Activated CD4-positive, alpha-beta memory T cell treated with anti-CD3 and anti-CD28 coated beads, Interleukin-2, amount 10 ng/mL, durations not matched to agents 7 days and 5 days (primary cell): ENCODE measurements around the gene TMEM181. TPM values are rescaled to one million over a fixed set of nuclear protein-coding genes. Genes with fewer than 3 reads are reported as not detected.

ENCODE experiments used
- CTCF ChIA-PET: fragments of 350-600 bp; sonication (Branson Sonifier 250); formaldehyde crosslinking; loops from one replicate; lab custom pipeline; 2021; ENCODE audit warnings: antibody characterized with exemption, inconsistent platforms; lab: Charles Lee
- POLR2A ChIA-PET: fragments of 350-600 bp; sonication (Branson Sonifier 250); formaldehyde crosslinking; loops from one replicate; lab custom pipeline; 2021; ENCODE audit warnings: antibody characterized with exemption; lab: Charles Lee
- DNase-seq: peaks from one replicate; pipeline ENCODE4 v3.0.0-alpha.2; 2020
- H3K27ac Mint-ChIP-seq: one replicate; pipeline ENCODE4 v1.8.0; 2021; ENCODE audit warnings: mild to moderate bottlenecking, mixed read lengths
- H3K27me3 Mint-ChIP-seq: one replicate; pipeline ENCODE4 v1.8.0; 2021; ENCODE audit warnings: mixed read lengths
- H3K36me3 Mint-ChIP-seq: one replicate; pipeline ENCODE4 v1.8.0; 2021; ENCODE audit warnings: low read depth, mixed read lengths
- H3K4me1 Mint-ChIP-seq: one replicate; pipeline ENCODE4 v1.8.0; 2021; ENCODE audit warnings: mixed read lengths
- H3K4me3 Mint-ChIP-seq: one replicate; pipeline ENCODE4 v1.8.0; 2021; ENCODE audit warnings: mild to moderate bottlenecking, mixed read lengths
- H3K9me3 Mint-ChIP-seq: one replicate; pipeline ENCODE4 v1.8.0; 2021; ENCODE audit warnings: mixed read lengths
- total RNA-seq, 2 experiments: library from RNA; stranded (reverse); gene quantifications; one replicate each; pipeline ENCODE4 v1.2.3, GENCODE V29; 2021

Gene TMEM181
- total RNA-seq, 2 experiments from 2014 or later, result 20.2 to 20.5 TPM

DNA sequence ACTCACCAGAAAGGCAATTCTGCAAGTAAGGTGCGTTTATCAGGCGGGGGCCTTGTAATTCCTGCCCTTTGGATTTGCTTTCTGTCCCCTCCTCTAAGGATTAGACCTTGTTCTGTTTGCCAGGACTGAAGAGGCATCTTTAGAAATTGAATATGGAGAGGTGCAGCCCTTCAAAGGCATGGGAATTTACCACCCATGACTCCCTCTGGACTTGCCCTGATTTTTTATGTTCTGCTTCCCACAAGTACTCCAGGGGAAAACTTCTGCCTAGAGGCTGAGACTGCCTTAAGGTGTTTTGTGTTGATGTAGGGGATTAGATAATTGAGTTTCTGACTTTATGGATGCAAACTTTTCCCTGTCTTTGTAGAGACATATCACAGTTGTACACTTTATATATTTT lies 120.1 kb downstream of the TMEM181 start:
- CTCF ChIA-PET, result interaction anchor here (3.2 kb wide), 1 partner anchor 11 kb away, joined by 12 read pairs; no protein-coding TSS in a partner anchor
- no peaks in the 10 kb centered on the region for H3K27me3 Mint-ChIP-seq
- POLR2A ChIA-PET, result interaction anchor here (0.8 to 1.2 kb wide), 2 partner anchors 13 to 31 kb away, joined by 3 read pairs; no protein-coding TSS in a partner anchor
- no peaks in the 10 kb centered on the region for H3K9me3 Mint-ChIP-seq
- no peak for DNase-seq
- H3K36me3 Mint-ChIP-seq, result peaks cover 81% of the 10 kb centered on the region
- H3K27ac Mint-ChIP-seq, result no peak overlapping the region
- H3K4me1 Mint-ChIP-seq, result peaks cover 21% of the 10 kb centered on the region
- H3K4me3 Mint-ChIP-seq, result no peak overlapping the region

GRCh38 chr6:158680481-158680880 lies 120.6 kb downstream of the TMEM181 start:
- H3K4me3 Mint-ChIP-seq, result no peak overlapping the region
- POLR2A ChIA-PET, result interaction anchor here (1.2 kb wide), 1 partner anchor 31 kb away, joined by 3 read pairs; no protein-coding TSS in a partner anchor
- no peaks in the 10 kb centered on the region for H3K9me3 Mint-ChIP-seq
- no peaks in the 10 kb centered on the region for H3K27me3 Mint-ChIP-seq
- DNase-seq, result no peak
- no peak overlapping the region for H3K27ac Mint-ChIP-seq
- CTCF ChIA-PET, result interaction anchor here (2.6 to 3.2 kb wide), 2 partner anchors 11 to 21 kb away, joined by 7 to 12 read pairs; no protein-coding TSS in a partner anchor
- H3K4me1 Mint-ChIP-seq, result peaks cover 21% of the 10 kb centered on the region
- peaks cover 78% of the 10 kb centered on the region for H3K36me3 Mint-ChIP-seq

DNA sequence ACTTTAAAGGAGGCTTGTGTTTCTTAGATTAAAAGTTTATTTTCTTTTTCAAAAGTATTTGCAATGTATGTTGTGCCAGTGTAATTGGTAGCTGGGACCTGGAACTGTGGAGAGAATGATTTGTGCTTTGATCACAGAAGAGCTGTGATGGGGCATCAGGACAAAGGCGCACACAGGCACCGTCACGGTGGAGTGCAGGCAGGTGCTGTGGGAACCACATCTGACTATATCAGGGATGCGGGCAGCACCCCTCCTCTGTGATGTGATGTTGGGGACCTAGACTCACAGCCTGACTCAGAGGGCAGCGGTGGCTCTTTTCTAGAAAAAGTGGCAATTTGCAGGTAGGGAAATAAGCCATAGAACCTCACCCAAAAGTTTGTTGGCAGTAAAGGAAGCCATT lies 124.4 kb downstream of the TMEM181 start:
- no peak overlapping the region for H3K4me3 Mint-ChIP-seq
- H3K4me1 Mint-ChIP-seq, result peaks cover 44% of the 10 kb centered on the region
- peaks cover 77% of the 10 kb centered on the region for H3K36me3 Mint-ChIP-seq
- H3K9me3 Mint-ChIP-seq, result no peaks in the 10 kb centered on the region
- ChIA-PET CTCF (interaction anchor here (1.5 kb wide), 1 partner anchor 24 kb away, joined by 7 read pairs; no protein-coding TSS in a partner anchor), POLR2A (no interaction called here)
- DNase-seq, result no peak
- H3K27ac Mint-ChIP-seq, result peak overlapping the region; percentile 12
- H3K27me3 Mint-ChIP-seq, result no peaks in the 10 kb centered on the region

- CTCF ChIA-PET, result interaction anchor here (1.5 kb wide), 1 partner anchor 25 kb away, joined by 7 read pairs; no protein-coding TSS in a partner anchor
- Mint-ChIP-seq H3K4me3 (no peak overlapping the region), H3K4me1 (peaks cover 50% of the 10 kb centered on the region), H3K27ac (no peak overlapping the region), H3K27me3 (no peaks in the 10 kb centered on the region), H3K9me3 (no peaks in the 10 kb centered on the region), H3K36me3 (peaks cover 74% of the 10 kb centered on the region)
- POLR2A ChIA-PET, result interaction anchor here (1.2 kb wide), 1 partner anchor 40 kb away, joined by 3 read pairs; the partner anchor contains the start of gene DYNLT1
- peak; percentile 5 for DNase-seq
Measured at GRCh38 chr6:158684745-158685324, 124.9 kb downstream of the TMEM181 start.

Other genes starting within 250 kb of the TMEM181 start
- 10 to 100 TPM; 25.0 to 27.0 TPM for gene TULP4, start 247.6 kb upstream of the TMEM181 start, total RNA-seq
- 100 to 1,000 TPM; 130 to 133 TPM for gene DYNLT1, start 84.7 kb downstream of the TMEM181 start, total RNA-seq
- 100 to 1,000 TPM; 133 to 135 TPM for gene SYTL3, start 90.0 kb downstream of the TMEM181 start, total RNA-seq